D721Med (cell line): ENCODE data around the gene GDF10.

ENCODE experiments used
- DNase-seq: peaks from one replicate; pipeline ENCODE4 v3.0.0; 2011; ENCODE audit warnings: low spot score; ENCODE audit not compliant: insufficient read length
- FAIRE-seq: peaks from 2 replicates; lab custom pipeline; 2011; peaks lifted over from hg19 to GRCh38; lab: Jason Lieb, UNC
- CTCF ChIP-seq: IDR thresholded peaks from 2 replicates; pipeline ENCODE4 v1.5.1; 2012; ENCODE audit warnings: mild to moderate bottlenecking, control low read depth; ENCODE audit not compliant: insufficient read depth; ENCODE audit errors: missing control alignments

GDF10 gene

GRCh38 chr10:47255033-47255813 is 44.8 kb upstream of the GDF10 start:
- DNase-seq: no peak
- no peak for FAIRE-seq
- TF ChIP-seq CTCF: no peak

- FAIRE-seq (no peak), DNase-seq (no peak)
- no peak for TF ChIP-seq CTCF
Measured at GRCh38 chr10:47255866-47256265, 44.1 kb upstream of the GDF10 start.

GRCh38 chr10:47256751-47257336 is 43.2 kb upstream of the GDF10 start:
- TF ChIP-seq CTCF: no peak
- FAIRE-seq (no peak), DNase-seq (no peak)

GRCh38 chr10:47257396-47258120 is 42.4 kb upstream of the GDF10 start:
- FAIRE-seq (no peak), DNase-seq (no peak)
- TF ChIP-seq CTCF: no peak

- TF ChIP-seq CTCF: no peak
- FAIRE-seq: no peak
- DNase-seq: no peak
Measured at GRCh38 chr10:47258921-47259320, 41.1 kb upstream of the GDF10 start.

- DNase-seq (no peak), FAIRE-seq (no peak)
- TF ChIP-seq CTCF: no peak
Measured at GRCh38 chr10:47259466-47259865, 40.5 kb upstream of the GDF10 start.
